DND-41 (cell line): Measurements from ENCODE around the gene PAK5.

Source experiments
- ATAC-seq: fragments of 200-7000 bp; cut with Tn5 transposase; 3 replicates; pipeline ENCODE4 v1.9.1; 2021; ENCODE audit warnings: low read depth; ENCODE audit not compliant: insufficient read depth
- DNase-seq: peaks from one replicate; pipeline ENCODE4 v3.0.0-alpha.2; 2020
- H2AFZ ChIP-seq: 2 replicates; pipeline ENCODE4 v1.6.0; 2012; ENCODE audit warnings: low read depth, low read length
- H3K27ac ChIP-seq: 2 replicates; pipeline ENCODE4 v1.5.1; 2012; ENCODE audit warnings: low read length, inconsistent platforms
- H3K27me3 ChIP-seq: fragments of 200-600 bp; sonication (generic); 2 replicates; pipeline ENCODE4 v1.6.0; 2012; ENCODE audit warnings: low read length, mild to moderate bottlenecking, inconsistent platforms; ENCODE audit not compliant: insufficient read depth, poor library complexity
- H3K36me3 ChIP-seq: 2 replicates; pipeline ENCODE4 v1.5.1; 2012; ENCODE audit warnings: low read length, inconsistent platforms; ENCODE audit not compliant: insufficient read depth
- H3K4me1 ChIP-seq: 2 replicates; pipeline ENCODE4 v1.5.1; 2012; ENCODE audit warnings: mild to moderate bottlenecking, low read length; ENCODE audit not compliant: insufficient read depth
- H3K4me2 ChIP-seq: 2 replicates; pipeline ENCODE4 v1.6.0; 2012; ENCODE audit warnings: mild to moderate bottlenecking, moderate library complexity, low read length, inconsistent platforms; ENCODE audit not compliant: insufficient read depth
- H3K4me3 ChIP-seq, 2 experiments: fragments of 200-600 bp in 1 of 2; shearing (Covaris generic) in 1 of 2; 2 replicates each; pipeline ENCODE4 v1.5.1; 2012 to 2016; ENCODE audit warnings: inconsistent platforms in 2 of 2, low read length in 2 of 2, mild to moderate bottlenecking in 2 of 2, low read depth in 1 of 2, moderate library complexity in 1 of 2
- H3K79me2 ChIP-seq: 2 replicates; pipeline ENCODE4 v1.6.0; 2012; ENCODE audit warnings: low read length, inconsistent platforms; ENCODE audit not compliant: insufficient read depth
- H3K9ac ChIP-seq: 2 replicates; pipeline ENCODE4 v1.6.0; 2012; ENCODE audit warnings: low read depth, mild to moderate bottlenecking, inconsistent platforms, low read length, moderate library complexity
- H3K9me3 ChIP-seq: 2 replicates; pipeline ENCODE4 v1.5.1; 2012; ENCODE audit warnings: low read length, moderate library complexity, mild to moderate bottlenecking, inconsistent platforms; ENCODE audit not compliant: insufficient read depth, severe bottlenecking
- H4K20me1 ChIP-seq: 2 replicates; pipeline ENCODE4 v1.6.0; 2012; ENCODE audit warnings: low read length; ENCODE audit not compliant: insufficient read depth
- EZH2 ChIP-seq: IDR thresholded peaks from 3 replicates; pipeline ENCODE4 v1.6.1; 2012; ENCODE audit warnings: borderline replicate concordance, low read depth, mild to moderate bottlenecking, moderate library complexity, low read length, inconsistent platforms; ENCODE audit not compliant: severe bottlenecking
- TF ChIP-seq, protein P1 (sequence below): IDR thresholded peaks from 2 replicates; pipeline ENCODE4 v1.5.1; 2012; ENCODE audit warnings: borderline replicate concordance, low read length, moderate library complexity, mild to moderate bottlenecking; ENCODE audit not compliant: poor library complexity, severe bottlenecking; ENCODE audit errors: extremely low read depth

The PAK5 gene

DNA sequence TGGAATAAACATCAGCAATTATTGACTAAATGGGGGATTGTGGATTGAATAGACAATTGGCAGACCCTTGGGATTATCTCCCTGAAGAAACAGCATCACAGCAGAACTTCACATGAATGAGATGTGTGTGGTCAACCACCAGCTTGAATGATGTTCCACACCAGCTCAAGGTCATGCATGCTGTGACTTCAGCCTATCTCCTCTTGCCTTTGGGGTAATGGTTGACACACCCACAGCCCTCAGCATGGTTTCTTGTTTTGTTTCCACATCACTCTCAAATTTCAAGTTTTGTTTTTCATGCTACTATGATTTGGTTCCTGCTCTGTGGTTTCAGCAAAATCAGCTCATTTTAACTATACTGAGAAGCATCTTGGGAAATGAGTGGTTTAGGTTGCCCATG is 94.3 kb downstream of the PAK5 start:
- Histone ChIP-seq H3K27ac (no peak overlapping the region), H3K9ac (no peak overlapping the region), H3K4me2 (no peak overlapping the region), H3K4me3 (no peak overlapping the region), H3K27me3 (no peaks in the 10 kb centered on the region), H3K9me3 (peaks cover 4% of the 10 kb centered on the region), H3K36me3 (no peaks in the 10 kb centered on the region), H3K4me1 (no peaks in the 10 kb centered on the region), H2AFZ (no peak overlapping the region), H3K79me2 (no peaks in the 10 kb centered on the region), H4K20me1 (no peaks in the 10 kb centered on the region)
- TF ChIP-seq EZH2 = no peak
- TF ChIP-seq, protein P1, sequence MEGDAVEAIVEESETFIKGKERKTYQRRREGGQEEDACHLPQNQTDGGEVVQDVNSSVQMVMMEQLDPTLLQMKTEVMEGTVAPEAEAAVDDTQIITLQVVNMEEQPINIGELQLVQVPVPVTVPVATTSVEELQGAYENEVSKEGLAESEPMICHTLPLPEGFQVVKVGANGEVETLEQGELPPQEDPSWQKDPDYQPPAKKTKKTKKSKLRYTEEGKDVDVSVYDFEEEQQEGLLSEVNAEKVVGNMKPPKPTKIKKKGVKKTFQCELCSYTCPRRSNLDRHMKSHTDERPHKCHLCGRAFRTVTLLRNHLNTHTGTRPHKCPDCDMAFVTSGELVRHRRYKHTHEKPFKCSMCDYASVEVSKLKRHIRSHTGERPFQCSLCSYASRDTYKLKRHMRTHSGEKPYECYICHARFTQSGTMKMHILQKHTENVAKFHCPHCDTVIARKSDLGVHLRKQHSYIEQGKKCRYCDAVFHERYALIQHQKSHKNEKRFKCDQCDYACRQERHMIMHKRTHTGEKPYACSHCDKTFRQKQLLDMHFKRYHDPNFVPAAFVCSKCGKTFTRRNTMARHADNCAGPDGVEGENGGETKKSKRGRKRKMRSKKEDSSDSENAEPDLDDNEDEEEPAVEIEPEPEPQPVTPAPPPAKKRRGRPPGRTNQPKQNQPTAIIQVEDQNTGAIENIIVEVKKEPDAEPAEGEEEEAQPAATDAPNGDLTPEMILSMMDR = no peak
- no peak for DNase-seq
- ATAC-seq = no peak

DNA sequence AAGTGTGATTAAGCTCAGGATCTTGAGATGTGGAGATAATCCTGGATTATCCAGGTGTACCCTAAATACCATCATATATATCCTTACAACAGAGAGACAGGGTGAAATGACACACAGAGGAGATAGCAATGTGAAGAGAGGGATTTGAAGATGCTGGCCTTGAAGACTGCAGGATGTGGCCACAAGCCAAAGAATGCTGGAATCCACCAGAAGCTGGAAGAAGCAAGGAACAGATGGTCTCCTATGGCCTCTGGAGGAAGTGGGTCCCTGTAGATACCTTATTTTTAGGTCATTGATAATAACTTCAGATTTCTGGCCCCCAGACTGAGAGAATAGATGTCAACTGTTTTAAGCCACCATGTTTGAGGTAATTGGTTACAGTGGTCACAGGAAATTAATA is 95.0 kb downstream of the PAK5 start:
- no peak for DNase-seq
- H3K4me2 ChIP-seq = no peak overlapping the region
- ATAC-seq = no peak

DNA sequence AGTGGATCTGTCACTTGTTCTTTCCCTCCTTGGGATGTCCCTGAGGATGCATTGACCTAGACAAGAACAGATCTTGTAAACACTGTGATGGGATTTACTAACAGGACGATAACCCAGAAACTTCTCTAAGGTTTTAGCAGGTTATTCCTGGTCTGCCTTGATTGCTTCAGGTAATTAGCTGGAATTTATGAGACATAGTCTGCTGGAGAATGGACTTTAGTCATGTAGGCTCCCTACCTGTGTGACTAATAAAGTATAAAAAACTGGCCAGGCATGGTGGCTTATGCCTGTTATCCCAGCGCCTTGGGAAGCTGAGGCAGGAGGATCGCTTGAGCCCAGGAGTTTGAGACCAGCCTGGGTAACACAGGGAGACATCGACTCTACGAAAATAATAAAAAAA is 96.1 kb downstream of the PAK5 start:
- Histone ChIP-seq H3K79me2 (no peaks in the 10 kb centered on the region), H3K9ac (no peak overlapping the region), H3K9me3 (peaks cover 4% of the 10 kb centered on the region), H3K4me1 (no peaks in the 10 kb centered on the region), H3K4me3 (no peak overlapping the region), H2AFZ (no peak overlapping the region), H4K20me1 (no peaks in the 10 kb centered on the region), H3K27me3 (no peaks in the 10 kb centered on the region), H3K4me2 (no peak overlapping the region), H3K36me3 (no peaks in the 10 kb centered on the region), H3K27ac (no peak overlapping the region)
- ATAC-seq = no peak
- no peak for DNase-seq
- TF ChIP-seq EZH2 = no peak
- TF ChIP-seq, protein P1 = no peak

More for the DNA sequence above, 95.0 kb downstream of the PAK5 start:
- H3K4me3 ChIP-seq = no peak overlapping the region
- no peaks in the 10 kb centered on the region for H3K79me2 ChIP-seq
- no peak overlapping the region for H2AFZ ChIP-seq
- TF ChIP-seq EZH2 = no peak
- TF ChIP-seq, protein P1 = no peak
- peaks cover 4% of the 10 kb centered on the region for H3K9me3 ChIP-seq
- no peaks in the 10 kb centered on the region for H3K27me3 ChIP-seq
- no peaks in the 10 kb centered on the region for H3K4me1 ChIP-seq
- H3K27ac ChIP-seq = no peak overlapping the region
- no peaks in the 10 kb centered on the region for H4K20me1 ChIP-seq
- no peaks in the 10 kb centered on the region for H3K36me3 ChIP-seq
- H3K9ac ChIP-seq = no peak overlapping the region

DNA sequence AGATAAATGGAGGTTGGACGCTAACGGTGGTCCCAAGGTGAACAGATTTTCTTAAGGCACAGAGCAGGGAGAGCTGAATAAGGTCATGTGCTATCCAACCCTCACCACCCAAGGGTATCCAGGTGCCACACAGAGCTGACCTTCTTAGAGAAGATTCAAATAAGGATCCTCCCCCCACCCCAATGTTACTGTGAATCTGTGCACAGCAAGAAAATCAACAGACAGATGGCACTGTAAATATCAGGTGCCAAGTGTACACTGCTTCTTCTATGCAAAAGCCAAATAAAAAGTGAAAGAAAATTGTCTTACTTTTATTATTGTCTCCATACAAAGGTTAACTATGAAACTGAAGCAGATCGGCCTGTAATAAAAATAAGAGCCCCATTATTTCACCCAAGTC is 96.9 kb downstream of the PAK5 start:
- Histone ChIP-seq H3K79me2 (no peaks in the 10 kb centered on the region), H3K4me1 (no peaks in the 10 kb centered on the region), H3K9me3 (peaks cover 4% of the 10 kb centered on the region), H3K4me2 (no peak overlapping the region), H3K4me3 (no peak overlapping the region), H3K36me3 (no peaks in the 10 kb centered on the region), H4K20me1 (no peaks in the 10 kb centered on the region), H2AFZ (no peak overlapping the region), H3K27me3 (no peaks in the 10 kb centered on the region), H3K9ac (no peak overlapping the region), H3K27ac (no peak overlapping the region)
- no peak for DNase-seq
- no peak for ATAC-seq
- TF ChIP-seq, protein P1 = no peak
- TF ChIP-seq EZH2 = no peak
